Ovary (tissue), 3 donors: Measurements from ENCODE around the gene FRYL.

Experiments used
- EP300 ChIP-seq: sonication (generic); formaldehyde crosslinking; IDR thresholded peaks from one replicate; pipeline ENCODE4 v1.6.1; 2017; ENCODE audit warnings: antibody characterized with exemption
- POLR2A ChIP-seq: fragments of 450-650 bp; IDR thresholded peaks from one replicate; pipeline ENCODE4 v1.6.1; 2017; ENCODE audit warnings: antibody characterized with exemption, mild to moderate bottlenecking, moderate library complexity
- TF ChIP-seq, protein P1 (sequence below), 3 donors: fragments of 450-650 bp in 2 of 3; fragments of 200-600 bp in 1 of 3; IDR thresholded peaks; one replicate each; pipeline versions ENCODE4 v1.5.1 to v1.8.0; 2016 to 2022; ENCODE audit warnings: antibody characterized with exemption in 3 of 3, mild to moderate bottlenecking in 1 of 3
- donor health status: DM: no; HTN: no; CAD: no.

DNA sequence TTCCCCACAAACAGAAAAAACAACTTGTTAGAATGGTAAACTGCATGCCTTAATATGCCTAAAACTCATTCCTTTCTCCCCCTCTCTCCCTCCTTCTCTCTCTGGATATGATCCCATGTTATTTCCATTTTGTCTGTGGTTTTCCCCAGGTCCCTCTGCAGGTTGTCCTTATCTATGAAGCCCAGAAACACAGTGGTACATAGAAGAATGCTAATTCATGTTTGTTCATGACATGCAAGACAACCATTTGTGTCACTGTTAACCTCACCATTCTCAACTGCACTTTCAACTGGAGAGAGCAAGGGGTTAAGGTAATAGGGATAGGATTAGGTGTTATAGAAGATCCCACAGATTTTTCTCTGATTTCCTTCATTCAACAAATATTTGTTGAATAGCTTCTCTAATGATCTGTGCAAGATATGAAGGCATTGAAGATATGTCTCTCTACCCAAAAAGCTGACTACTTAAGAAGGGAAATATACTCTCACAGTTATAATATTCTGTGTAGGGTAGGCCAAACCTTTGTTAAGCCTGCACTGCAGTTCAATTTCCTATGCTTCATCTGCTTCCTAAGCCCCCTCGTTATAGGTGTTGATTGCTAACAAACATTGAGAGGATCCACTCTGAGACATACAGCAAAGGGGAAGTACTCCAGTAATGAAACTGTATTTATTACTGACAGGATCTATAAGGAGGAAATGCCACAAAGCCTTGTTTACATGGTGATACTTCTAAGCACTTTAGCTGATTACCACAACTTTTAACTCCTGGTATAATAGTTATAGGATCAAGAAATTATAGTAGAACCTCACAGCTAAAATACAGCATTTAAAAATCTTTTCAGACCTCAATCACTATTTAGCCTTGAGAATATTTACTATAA is 96.1 kb downstream of the FRYL start:
- TF ChIP-seq POLR2A, result no peak
- TF ChIP-seq, protein P1, sequence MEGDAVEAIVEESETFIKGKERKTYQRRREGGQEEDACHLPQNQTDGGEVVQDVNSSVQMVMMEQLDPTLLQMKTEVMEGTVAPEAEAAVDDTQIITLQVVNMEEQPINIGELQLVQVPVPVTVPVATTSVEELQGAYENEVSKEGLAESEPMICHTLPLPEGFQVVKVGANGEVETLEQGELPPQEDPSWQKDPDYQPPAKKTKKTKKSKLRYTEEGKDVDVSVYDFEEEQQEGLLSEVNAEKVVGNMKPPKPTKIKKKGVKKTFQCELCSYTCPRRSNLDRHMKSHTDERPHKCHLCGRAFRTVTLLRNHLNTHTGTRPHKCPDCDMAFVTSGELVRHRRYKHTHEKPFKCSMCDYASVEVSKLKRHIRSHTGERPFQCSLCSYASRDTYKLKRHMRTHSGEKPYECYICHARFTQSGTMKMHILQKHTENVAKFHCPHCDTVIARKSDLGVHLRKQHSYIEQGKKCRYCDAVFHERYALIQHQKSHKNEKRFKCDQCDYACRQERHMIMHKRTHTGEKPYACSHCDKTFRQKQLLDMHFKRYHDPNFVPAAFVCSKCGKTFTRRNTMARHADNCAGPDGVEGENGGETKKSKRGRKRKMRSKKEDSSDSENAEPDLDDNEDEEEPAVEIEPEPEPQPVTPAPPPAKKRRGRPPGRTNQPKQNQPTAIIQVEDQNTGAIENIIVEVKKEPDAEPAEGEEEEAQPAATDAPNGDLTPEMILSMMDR (IDR thresholded peaks at IDR 0.05), result no peak
- TF ChIP-seq EP300, result no peak
